Panc1 (cell line): ENCODE measurements around the gene HIF1A. TPM values are rescaled to one million over a fixed set of nuclear protein-coding genes. Genes with fewer than 3 reads are reported as not detected.

Experiments used
- ATAC-seq: fragments of 200-7000 bp; cut with Tn5 transposase; 2 replicates; pipeline ENCODE4 v1.9.1; 2020; ENCODE audit warnings: mild to moderate bottlenecking, moderate library complexity
- BruUV-seq: library from RNA; stranded (reverse); fragments of 400-500 nt; replicated peaks from 2 replicates; lab custom pipeline; 2021; lab: Mats Ljungman, UMichigan
- CTCF ChIA-PET: fragments of 300-600 bp; sonication (Branson Sonifier 250); formaldehyde crosslinking; loops from one replicate; lab custom pipeline; 2022; ENCODE audit warnings: antibody characterized with exemption; lab: Charles Lee
- POLR2A ChIA-PET: fragments of 300-600 bp; sonication (Branson Sonifier 250); formaldehyde crosslinking; loops from one replicate; lab custom pipeline; 2022; ENCODE audit warnings: antibody characterized with exemption; lab: Charles Lee
- DNase-seq: peaks from one replicate; pipeline ENCODE4 v3.0.0-alpha.2; 2010; ENCODE audit warnings: low read depth, low spot score
- H3K27ac ChIP-seq: 2 replicates; pipeline ENCODE4 v1.5.1; 2011; ENCODE audit warnings: mild to moderate bottlenecking, low read length, inconsistent platforms
- H3K27me3 ChIP-seq: fragments of 200-500 bp; sonication (Bioruptor generic); 2 replicates; pipeline ENCODE4 v1.6.0; 2014; ENCODE audit warnings: low read length, inconsistent platforms; ENCODE audit not compliant: control insufficient read depth, insufficient read depth
- H3K36me3 ChIP-seq: fragments of 200-500 bp; sonication (Bioruptor generic); 2 replicates; pipeline ENCODE4 v1.5.1; 2014; ENCODE audit warnings: inconsistent platforms, mild to moderate bottlenecking, low read length, moderate library complexity; ENCODE audit not compliant: control insufficient read depth, insufficient read depth
- H3K4me1 ChIP-seq: 2 replicates; pipeline ENCODE4 v1.5.1; 2011; ENCODE audit warnings: inconsistent platforms, mild to moderate bottlenecking, low read length, moderate library complexity; ENCODE audit not compliant: control insufficient read depth, insufficient read depth
- H3K4me3 ChIP-seq, 2 experiments: 2 replicates each; pipeline ENCODE4 v1.5.1; 2011 to 2012; ENCODE audit warnings: low read depth in 2 of 2, low read length in 2 of 2, mild to moderate bottlenecking in 2 of 2, inconsistent platforms in 1 of 2, moderate library complexity in 1 of 2
- H3K9me3 ChIP-seq: fragments of 200-500 bp; sonication (Bioruptor generic); 2 replicates; pipeline ENCODE4 v1.5.1; 2014; ENCODE audit warnings: low read depth, mild to moderate bottlenecking, inconsistent platforms, low read length, moderate library complexity; ENCODE audit not compliant: control insufficient read depth, insufficient read depth
- POLR2AphosphoS5 ChIP-seq: IDR thresholded peaks from 2 replicates; pipeline ENCODE4 v1.6.1; 2012; ENCODE audit warnings: mild to moderate bottlenecking, low read depth, low read length, moderate library complexity
- SIN3A ChIP-seq: IDR thresholded peaks from 2 replicates; pipeline ENCODE4 v1.6.1; 2012; ENCODE audit warnings: low read depth, mild to moderate bottlenecking, low read length, moderate library complexity, borderline replicate concordance; ENCODE audit not compliant: insufficient read depth
- TCF7L2 ChIP-seq: IDR thresholded peaks from 2 replicates; pipeline ENCODE4 v1.6.1; 2011; ENCODE audit warnings: mild to moderate bottlenecking, low read depth, low read length, inconsistent platforms
- in situ Hi-C: cut with HindIII; loops from 2 replicates; pipeline ENCODE4 v1.10.0; 2016; ENCODE audit warnings: low sequenced_read_pairs, low pct_unique_long_range_greater_than_20kb
- intact Hi-C: fragments of 100-400 bp; cut with micrococcal nuclease; formaldehyde crosslinking; loops from one replicate; pipeline ENCODE4 v1.10.0; 2022; ENCODE audit not compliant: unreplicated experiment
- total RNA-seq: library from RNA; stranded (reverse); gene quantifications from one replicate; pipeline ENCODE4 v1.2.1, GENCODE V29; 2021; ENCODE audit not compliant: unreplicated experiment
- TF ChIP-seq, protein P1 (sequence below), 2 experiments: IDR thresholded peaks; 2 replicates each; pipeline ENCODE4 v1.6.1; 2011 to 2012; ENCODE audit warnings: low read depth in 2 of 2, control low read depth in 1 of 2, low read length in 1 of 2, mild to moderate bottlenecking in 1 of 2, moderate library complexity in 1 of 2; ENCODE audit not compliant: insufficient read depth in 1 of 2
- TF ChIP-seq, protein P2 (sequence below): fragments of 450-650 bp; IDR thresholded peaks from 2 replicates; pipeline ENCODE4 v1.5.1; 2017; ENCODE audit warnings: mild to moderate bottlenecking

The HIF1A gene
- total RNA-seq, 1 experiment from 2014 or later, result 83.4 TPM

DNA sequence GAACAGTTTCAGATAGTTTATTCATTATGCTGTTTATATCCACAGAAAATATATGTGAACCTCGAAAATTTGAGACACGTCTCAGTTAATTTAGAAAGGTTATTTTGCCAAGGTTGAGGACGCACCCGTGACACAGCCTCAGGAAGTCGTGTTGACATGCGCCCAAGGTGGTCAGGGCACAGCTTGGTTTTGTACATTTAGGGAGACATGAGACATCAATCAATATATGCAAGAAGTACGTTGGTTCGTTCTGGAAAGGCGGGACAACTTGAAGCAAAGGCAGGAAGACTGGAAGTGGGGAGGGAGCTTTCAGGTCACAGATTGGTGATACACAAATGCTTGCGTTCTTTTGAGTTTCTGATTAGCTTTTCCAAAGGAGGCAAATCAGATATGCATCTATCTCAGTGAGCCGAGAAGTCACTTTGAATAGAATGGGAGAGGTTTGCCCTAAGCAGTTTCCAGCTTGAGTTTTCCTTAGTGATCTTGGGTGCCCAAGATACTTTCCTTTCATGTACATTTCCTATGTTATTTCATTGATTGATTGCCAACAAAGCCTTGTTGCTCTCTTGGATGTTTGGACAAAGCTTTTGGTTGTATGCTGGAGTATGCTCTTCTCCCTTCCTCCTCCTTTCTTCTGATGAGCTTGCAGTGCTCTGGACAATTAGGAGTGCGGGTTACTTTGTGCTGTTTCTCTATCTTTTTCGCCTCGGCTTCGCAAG lies 70.1 kb downstream of the HIF1A start:
- TF ChIP-seq TCF7L2 (0 out of 2 replicates have a peak, but pooled peaks have one; percentile 22), POLR2AphosphoS5 (no peak)
- TF ChIP-seq, protein P1, sequence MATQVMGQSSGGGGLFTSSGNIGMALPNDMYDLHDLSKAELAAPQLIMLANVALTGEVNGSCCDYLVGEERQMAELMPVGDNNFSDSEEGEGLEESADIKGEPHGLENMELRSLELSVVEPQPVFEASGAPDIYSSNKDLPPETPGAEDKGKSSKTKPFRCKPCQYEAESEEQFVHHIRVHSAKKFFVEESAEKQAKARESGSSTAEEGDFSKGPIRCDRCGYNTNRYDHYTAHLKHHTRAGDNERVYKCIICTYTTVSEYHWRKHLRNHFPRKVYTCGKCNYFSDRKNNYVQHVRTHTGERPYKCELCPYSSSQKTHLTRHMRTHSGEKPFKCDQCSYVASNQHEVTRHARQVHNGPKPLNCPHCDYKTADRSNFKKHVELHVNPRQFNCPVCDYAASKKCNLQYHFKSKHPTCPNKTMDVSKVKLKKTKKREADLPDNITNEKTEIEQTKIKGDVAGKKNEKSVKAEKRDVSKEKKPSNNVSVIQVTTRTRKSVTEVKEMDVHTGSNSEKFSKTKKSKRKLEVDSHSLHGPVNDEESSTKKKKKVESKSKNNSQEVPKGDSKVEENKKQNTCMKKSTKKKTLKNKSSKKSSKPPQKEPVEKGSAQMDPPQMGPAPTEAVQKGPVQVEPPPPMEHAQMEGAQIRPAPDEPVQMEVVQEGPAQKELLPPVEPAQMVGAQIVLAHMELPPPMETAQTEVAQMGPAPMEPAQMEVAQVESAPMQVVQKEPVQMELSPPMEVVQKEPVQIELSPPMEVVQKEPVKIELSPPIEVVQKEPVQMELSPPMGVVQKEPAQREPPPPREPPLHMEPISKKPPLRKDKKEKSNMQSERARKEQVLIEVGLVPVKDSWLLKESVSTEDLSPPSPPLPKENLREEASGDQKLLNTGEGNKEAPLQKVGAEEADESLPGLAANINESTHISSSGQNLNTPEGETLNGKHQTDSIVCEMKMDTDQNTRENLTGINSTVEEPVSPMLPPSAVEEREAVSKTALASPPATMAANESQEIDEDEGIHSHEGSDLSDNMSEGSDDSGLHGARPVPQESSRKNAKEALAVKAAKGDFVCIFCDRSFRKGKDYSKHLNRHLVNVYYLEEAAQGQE (IDR thresholded peaks at IDR 0.05; ENCODE audit: insufficient read depth in 1 of 2, low read depth in 2 of 2, low read length in 1 of 2), result no peak
- ChIA-PET CTCF (no interaction called here), POLR2A (interaction anchor here (0.5 kb wide), 1 partner anchor 8 kb away, joined by 5 read pairs; no protein-coding TSS in a partner anchor)
- peaks cover 5% of the 10 kb centered on the region; the same call in 1 of the 2 replicates for H3K4me1 ChIP-seq
- ATAC-seq, result no peak
- peak overlapping the region; percentile 76 to 78 for H3K4me3 ChIP-seq
- intact Hi-C loops, result no loop called here
- peaks cover 10% of the 10 kb centered on the region for H3K36me3 ChIP-seq
- no TSS peak for BruUV-seq
- peak overlapping the region; percentile 69 for H3K27ac ChIP-seq
- no peaks in the 10 kb centered on the region for H3K27me3 ChIP-seq
- DNase-seq, result no peak
- no peaks in the 10 kb centered on the region for H3K9me3 ChIP-seq
- in situ Hi-C loops, result no loop called here

DNA sequence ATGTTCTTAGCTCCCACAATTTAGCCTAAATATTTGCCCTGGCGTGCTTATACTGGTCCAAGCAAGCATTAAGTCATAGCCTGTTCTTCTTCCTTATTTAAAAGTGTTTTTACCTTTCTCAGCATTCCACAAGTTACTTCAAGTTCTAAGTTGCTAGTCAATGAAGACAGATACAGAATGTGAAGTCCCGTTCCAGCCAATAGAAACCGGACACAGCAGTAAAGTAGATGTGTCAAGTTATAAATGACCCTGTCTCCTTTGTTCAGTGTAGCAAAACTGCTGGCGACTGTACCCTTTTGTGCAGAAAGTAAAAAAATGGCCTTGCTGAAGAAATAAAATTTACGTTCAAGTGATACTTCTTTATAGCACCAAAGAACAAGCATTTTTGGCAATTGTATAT lies 70.8 kb downstream of the HIF1A start:
- POLR2A ChIA-PET, result no interaction called here
- no peak for DNase-seq
- CTCF ChIA-PET, result no interaction called here
- peaks cover 10% of the 10 kb centered on the region for H3K36me3 ChIP-seq
- H3K27me3 ChIP-seq, result no peaks in the 10 kb centered on the region
- ATAC-seq, result no peak
- BruUV-seq, result no TSS peak
- intact Hi-C loops (no loop called here), in situ Hi-C loops (no loop called here)
- no peaks in the 10 kb centered on the region for H3K9me3 ChIP-seq
- H3K4me1 ChIP-seq, result peaks cover 5% of the 10 kb centered on the region; the same call in 1 of the 2 replicates
- H3K27ac ChIP-seq, result no peak overlapping the region
- TF ChIP-seq TCF7L2 (no peak), POLR2AphosphoS5 (no peak), SIN3A (no peak)
- TF ChIP-seq, protein P2, sequence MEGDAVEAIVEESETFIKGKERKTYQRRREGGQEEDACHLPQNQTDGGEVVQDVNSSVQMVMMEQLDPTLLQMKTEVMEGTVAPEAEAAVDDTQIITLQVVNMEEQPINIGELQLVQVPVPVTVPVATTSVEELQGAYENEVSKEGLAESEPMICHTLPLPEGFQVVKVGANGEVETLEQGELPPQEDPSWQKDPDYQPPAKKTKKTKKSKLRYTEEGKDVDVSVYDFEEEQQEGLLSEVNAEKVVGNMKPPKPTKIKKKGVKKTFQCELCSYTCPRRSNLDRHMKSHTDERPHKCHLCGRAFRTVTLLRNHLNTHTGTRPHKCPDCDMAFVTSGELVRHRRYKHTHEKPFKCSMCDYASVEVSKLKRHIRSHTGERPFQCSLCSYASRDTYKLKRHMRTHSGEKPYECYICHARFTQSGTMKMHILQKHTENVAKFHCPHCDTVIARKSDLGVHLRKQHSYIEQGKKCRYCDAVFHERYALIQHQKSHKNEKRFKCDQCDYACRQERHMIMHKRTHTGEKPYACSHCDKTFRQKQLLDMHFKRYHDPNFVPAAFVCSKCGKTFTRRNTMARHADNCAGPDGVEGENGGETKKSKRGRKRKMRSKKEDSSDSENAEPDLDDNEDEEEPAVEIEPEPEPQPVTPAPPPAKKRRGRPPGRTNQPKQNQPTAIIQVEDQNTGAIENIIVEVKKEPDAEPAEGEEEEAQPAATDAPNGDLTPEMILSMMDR, result no peak
- TF ChIP-seq, protein P1 (IDR thresholded peaks at IDR 0.05; ENCODE audit: insufficient read depth in 1 of 2, low read depth in 2 of 2, low read length in 1 of 2), result no peak
- peak overlapping the region in 1 of 2 experiments; percentile 8; a peak in 1 of 4 replicates for H3K4me3 ChIP-seq
